Motor neuron (in vitro differentiated cells): ENCODE results near the gene BTBD9. TPM values are rescaled to one million over a fixed set of nuclear protein-coding genes. Genes with fewer than 3 reads are reported as not detected.

Experiments used
- ATAC-seq, 8 experiments: fragments of 200-7000 bp; cut with Tn5 transposase; replicated peaks in 6 of 8; 2 replicates each; pipeline ENCODE4 v1.8.0; 2021; ENCODE audit warnings: mild to moderate bottlenecking in 8 of 8, moderate library complexity in 8 of 8
- H3K27ac ChIP-seq, 2 donors: fragments of 250-450 bp; sonication (Bioruptor Pico); 2 replicates each; pipeline ENCODE4 v1.9.0; 2021; ENCODE audit warnings: antibody characterized with exemption in 2 of 2, mild to moderate bottlenecking in 2 of 2, moderate library complexity in 1 of 2
- H3K4me1 ChIP-seq, 2 donors: fragments of 250-450 bp; sonication (Bioruptor Pico); replicated peaks in 1 of 2; 2 replicates each; pipeline ENCODE4 v1.6.1; 2021; ENCODE audit warnings: antibody characterized with exemption in 2 of 2, mild to moderate bottlenecking in 2 of 2, moderate library complexity in 1 of 2
- H3K4me3 ChIP-seq, 5 donors: fragments of 250-450 bp; sonication (Bioruptor Pico); 2 replicates each; pipeline ENCODE4 v1.9.0; 2021; ENCODE audit warnings: antibody characterized with exemption in 5 of 5, mild to moderate bottlenecking in 5 of 5, moderate library complexity in 4 of 5
- WGBS, 10 experiments: fragments of 450-650 bp; shearing (Covaris generic); methylation state at CpG; one replicate each; pipeline ENCODE4 v1.0.0; 2022; 5-methylcytosine and 5-hydroxymethylcytosine counted together
- in situ Hi-C, 9 experiments: fragments of 400-800 bp; cut with MboI; loops; one replicate each; pipeline ENCODE4 v1.15.0; 2021; ENCODE audit warnings: low sequenced_read_pairs in 9 of 9, low pct_unique_long_range_greater_than_20kb in 2 of 9; ENCODE audit not compliant: unreplicated experiment in 9 of 9
- total RNA-seq, 8 experiments: library from RNA; unstranded; fragments of 300-600 nt; gene quantifications; 2 replicates each; pipeline versions ENCODE4 v1.2.3 to v1.2.4, GENCODE V29; 2022

Gene BTBD9
- total RNA-seq, 8 experiments from 2014 or later: 3.8 to 13.0 (median 9.0) TPM

DNA sequence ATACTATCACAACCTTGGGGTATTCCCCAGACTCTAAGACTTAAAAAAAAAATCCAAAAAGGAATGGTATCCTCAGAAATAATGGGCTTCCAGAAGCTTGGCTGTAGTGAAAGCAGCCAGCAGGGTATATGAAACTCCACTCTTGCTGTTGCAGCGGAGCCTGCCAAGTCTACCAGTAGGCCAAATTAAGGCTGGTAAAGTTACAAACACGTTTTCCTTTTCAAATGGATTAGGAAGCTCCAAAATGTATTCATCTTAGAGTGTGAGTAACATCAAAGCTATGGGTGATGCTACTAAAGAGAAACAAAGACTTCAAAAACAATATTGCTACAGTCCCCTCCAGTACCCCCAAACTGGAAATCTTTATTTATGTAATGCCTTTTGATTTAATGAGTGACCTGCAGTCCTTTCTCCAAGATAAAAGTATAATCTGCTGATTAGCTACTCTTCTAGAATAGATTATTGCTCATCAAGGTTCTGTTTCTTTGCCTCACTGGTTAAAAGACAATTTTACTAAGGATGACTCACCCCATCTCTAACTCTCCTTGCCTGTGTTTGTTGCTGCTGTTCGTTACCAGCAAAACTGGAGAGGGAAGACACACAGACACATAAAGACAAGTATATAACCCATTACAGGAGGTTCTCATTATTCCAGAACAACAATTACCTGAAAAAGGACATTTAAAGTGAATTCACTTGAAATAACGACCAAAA lies 84.9 kb downstream of the BTBD9 start:
- H3K4me1 ChIP-seq: no peaks in the 10 kb centered on the region
- in situ Hi-C loops: no loop called here
- no peak overlapping the region for H3K27ac ChIP-seq
- H3K4me3 ChIP-seq: no peak overlapping the region
- WGBS, 10 experiments: 45 to 100% (median 65%) methylated on average over 2 to 4 of the region's 4 CpGs
- peak in 5 of 8 experiments; percentile 22 to 63 (median 47) for ATAC-seq

- Histone ChIP-seq H3K27ac (no peak overlapping the region), H3K4me1 (peaks cover 0 to 3% of the 10 kb centered on the region in 2 donors), H3K4me3 (no peak overlapping the region)
- no peak for ATAC-seq
- in situ Hi-C loops: no loop called here
Measured at GRCh38 chr6:38554014-38554413, 85.7 kb downstream of the BTBD9 start.

- WGBS, 10 experiments: 78 to 100% (median 95%) methylated on average over 2 to 3 of the region's 3 CpGs; no CpG with 5 or more reads in 2 of the 10 experiments
- in situ Hi-C loops: no loop called here
- peaks cover 0 to 12% of the 10 kb centered on the region in 2 donors for H3K4me1 ChIP-seq
- no peak overlapping the region for H3K27ac ChIP-seq
- no peak for ATAC-seq
- H3K4me3 ChIP-seq: no peak overlapping the region
Measured at GRCh38 chr6:38552121-38552520, 87.6 kb downstream of the BTBD9 start.

- WGBS, 10 experiments: 72 to 100% (median 87%) methylated on average over 2 to 5 of the region's 5 CpGs
- H3K4me1 ChIP-seq: peaks cover 0 to 12% of the 10 kb centered on the region in 2 donors
- no peak for ATAC-seq
- H3K4me3 ChIP-seq: no peak overlapping the region
- no peak overlapping the region for H3K27ac ChIP-seq
- in situ Hi-C loops: no loop called here
Measured at GRCh38 chr6:38549795-38550194, 89.9 kb downstream of the BTBD9 start.

DNA sequence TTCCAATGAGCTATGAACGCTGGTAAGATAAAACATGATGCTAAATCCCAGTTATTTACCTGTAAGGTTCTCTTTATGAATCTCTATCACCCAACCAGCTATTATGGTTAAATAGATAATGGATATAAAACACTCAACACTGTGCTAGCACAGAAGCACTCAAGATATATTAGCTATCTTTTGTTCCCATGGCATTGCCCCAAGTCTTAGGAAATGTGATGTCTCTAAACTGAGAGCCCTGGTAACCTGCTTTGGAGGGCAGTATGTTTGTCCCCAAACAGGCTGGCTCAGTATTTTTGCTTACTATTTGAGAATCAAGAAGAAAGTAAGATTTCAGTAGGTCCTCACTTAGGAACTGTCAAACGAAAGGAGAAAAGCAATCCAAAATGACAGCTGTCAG lies 90.5 kb downstream of the BTBD9 start:
- Histone ChIP-seq H3K4me1 (peaks cover 0 to 12% of the 10 kb centered on the region in 2 donors), H3K27ac (no peak overlapping the region), H3K4me3 (no peak overlapping the region)
- 60 to 100% (median 88%) methylated on average over 1 to 2 of the region's 2 CpGs; no CpG with 5 or more reads in 2 of the 10 experiments for WGBS, 10 experiments
- in situ Hi-C loops: no loop called here
- peak in 1 of 8 experiments; percentile 76 for ATAC-seq

DNA sequence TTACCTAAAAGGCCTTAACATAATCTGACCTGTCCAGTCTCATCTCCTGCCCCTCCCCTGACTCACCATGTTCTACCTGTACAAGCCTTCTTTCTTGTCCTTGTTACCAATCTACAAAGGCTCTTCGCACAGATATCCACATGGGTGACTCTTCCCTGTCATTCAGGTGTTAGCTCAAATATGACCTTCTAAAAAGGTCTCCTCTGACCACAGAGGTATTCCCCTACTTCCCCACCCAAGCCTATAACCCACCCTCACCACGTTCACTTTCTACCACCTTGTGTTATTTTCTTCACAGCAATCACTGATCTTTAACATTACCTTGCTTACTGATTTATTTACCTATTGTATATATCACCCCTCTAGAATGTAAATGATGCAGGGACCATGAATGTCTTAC lies 96.7 kb downstream of the BTBD9 start:
- in situ Hi-C loops: no loop called here
- ATAC-seq: no peak
- no peak overlapping the region for H3K4me3 ChIP-seq
- 45 to 100% (median 92%) methylated on average over 1 to 2 of the region's 2 CpGs; no CpG with 5 or more reads in 3 of the 10 experiments for WGBS, 10 experiments
- no peaks in the 10 kb centered on the region for H3K4me1 ChIP-seq
- no peak overlapping the region for H3K27ac ChIP-seq

DNA sequence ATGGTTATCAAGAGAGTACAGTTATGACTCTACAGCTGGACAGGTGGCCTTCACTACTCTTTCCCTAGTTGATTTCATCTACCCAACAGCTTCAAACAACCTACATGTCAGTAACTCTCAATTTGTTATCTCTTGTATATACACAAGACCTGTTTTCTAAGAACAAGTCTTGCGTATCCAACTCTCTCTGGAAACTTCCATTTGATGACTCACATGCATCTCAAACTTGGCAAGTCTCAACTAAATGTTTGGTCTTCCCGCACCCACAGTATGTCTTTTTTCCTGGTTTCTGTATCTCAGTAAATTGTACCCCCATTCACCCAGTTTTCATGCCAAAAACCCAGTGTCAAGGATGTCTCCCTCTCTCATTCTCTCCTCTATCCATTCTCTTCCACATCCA lies 97.7 kb downstream of the BTBD9 start:
- 60 to 100% (median 91%) methylated on average over 1 to 2 of the region's 2 CpGs; no CpG with 5 or more reads in 1 of the 10 experiments for WGBS, 10 experiments
- in situ Hi-C loops: no loop called here
- no peak for ATAC-seq

GRCh38 chr6:38533064-38533463 lies 106.7 kb downstream of the BTBD9 start:
- no peaks in the 10 kb centered on the region for H3K4me1 ChIP-seq
- in situ Hi-C loops: no loop called here
- ATAC-seq: no peak
- no peak overlapping the region for H3K27ac ChIP-seq
- no peak overlapping the region for H3K4me3 ChIP-seq

More for the DNA sequence above, 97.7 kb downstream of the BTBD9 start:
- Histone ChIP-seq H3K4me3 (no peak overlapping the region), H3K4me1 (no peaks in the 10 kb centered on the region), H3K27ac (no peak overlapping the region)

DNA sequence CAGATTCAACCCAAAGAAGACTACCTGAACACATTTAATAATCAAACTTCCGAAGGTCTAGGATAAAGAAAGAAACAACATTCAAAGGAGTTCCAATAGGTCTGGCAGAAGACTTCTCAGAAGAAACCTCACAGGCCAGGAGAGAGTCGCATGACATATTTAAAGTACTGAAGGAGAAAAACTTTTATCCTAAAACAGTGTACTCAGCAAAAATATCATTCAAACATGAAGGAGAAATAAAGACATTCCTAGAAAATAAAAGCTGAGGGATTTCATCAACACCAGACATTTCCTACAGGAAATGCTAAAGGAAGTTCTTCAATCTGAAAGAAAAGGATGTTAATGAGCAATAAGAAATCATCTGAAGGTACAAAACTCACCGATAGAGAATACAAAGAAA lies 108.6 kb downstream of the BTBD9 start:
- H3K4me1 ChIP-seq: no peaks in the 10 kb centered on the region
- in situ Hi-C loops: no loop called here
- no peak overlapping the region for H3K4me3 ChIP-seq
- WGBS, 10 experiments: 82 to 100% (median 90%) methylated on average over 2 to 3 of the region's 3 CpGs
- no peak for ATAC-seq
- no peak overlapping the region for H3K27ac ChIP-seq

DNA sequence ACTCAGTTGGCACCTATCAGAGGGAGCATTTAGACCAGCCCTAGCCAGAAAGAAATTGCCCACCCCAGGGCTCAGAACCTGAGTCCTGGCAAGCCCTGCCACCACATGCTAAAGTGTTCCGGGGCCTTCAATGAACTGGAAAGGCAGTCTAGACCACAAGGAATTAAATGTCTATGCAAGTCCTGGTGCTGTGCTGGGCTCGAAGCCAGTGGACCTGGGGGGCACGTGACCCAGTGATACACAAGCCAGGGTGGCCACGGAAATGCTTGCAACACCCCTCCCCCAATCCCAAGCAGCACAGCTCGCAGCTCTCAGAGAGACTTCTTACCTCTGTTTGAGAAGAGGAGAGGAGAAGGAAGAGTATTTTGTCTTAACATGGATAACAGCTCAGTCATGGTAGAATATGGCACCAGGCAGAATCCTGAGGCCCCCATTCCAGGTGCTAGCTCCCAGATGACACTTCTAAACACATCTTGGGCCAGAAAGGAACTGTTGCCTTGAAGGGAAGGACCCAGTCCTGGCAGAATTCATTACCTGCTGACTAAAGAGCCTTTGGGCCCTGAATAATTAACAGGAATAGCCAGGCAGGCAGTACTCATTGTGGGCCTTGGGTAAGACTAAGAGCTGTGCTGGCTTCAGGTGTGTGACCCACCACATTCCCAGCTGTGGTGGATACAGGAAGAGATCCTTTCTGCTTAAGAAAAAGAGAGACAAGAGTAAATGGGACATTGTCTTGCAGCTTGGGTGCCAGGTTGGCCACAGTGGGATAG lies 111.3 kb downstream of the BTBD9 start:
- H3K4me3 ChIP-seq: no peak overlapping the region
- in situ Hi-C loops: no loop called here
- H3K4me1 ChIP-seq: peaks cover 4 to 6% of the 10 kb centered on the region in 2 donors
- no peak overlapping the region for H3K27ac ChIP-seq
- WGBS, 10 experiments: 17 to 90% (median 88%) methylated on average over 1 to 4 of the region's 5 CpGs; no CpG with 5 or more reads in 5 of the 10 experiments
- ATAC-seq: no peak

- 0 to 90% (median 80%) methylated on average over 1 of the region's 1 CpG; no CpG with 5 or more reads in 7 of the 10 experiments for WGBS, 10 experiments
- no peak overlapping the region for H3K27ac ChIP-seq
- in situ Hi-C loops: no loop called here
- H3K4me1 ChIP-seq: peaks cover 4 to 6% of the 10 kb centered on the region in 2 donors
- ATAC-seq: no peak
- no peak overlapping the region for H3K4me3 ChIP-seq
Measured at GRCh38 chr6:38527371-38527770, 112.4 kb downstream of the BTBD9 start.

DNA sequence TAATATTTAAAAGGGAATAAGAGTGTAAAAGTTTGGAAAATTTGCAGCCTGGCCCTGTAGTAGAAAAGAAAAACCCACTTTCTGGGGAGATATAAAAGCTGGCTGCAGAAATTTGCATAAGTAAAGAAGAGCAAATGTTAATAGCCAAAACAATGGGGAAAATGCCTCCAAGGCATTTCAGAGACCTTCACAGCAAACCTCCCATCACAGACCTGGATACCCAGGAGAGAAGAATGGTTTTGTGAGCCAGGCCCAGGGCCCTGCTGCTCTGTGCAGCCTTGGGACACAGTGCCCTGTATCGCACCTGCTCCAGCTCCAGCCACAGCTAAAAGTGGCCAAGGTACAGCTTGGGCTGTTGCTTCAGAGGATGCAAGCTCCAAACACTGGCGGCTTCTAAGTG lies 113.8 kb downstream of the BTBD9 start:
- WGBS, 10 experiments: 95 to 100% (median 100%) methylated on average over 1 to 2 of the region's 2 CpGs; no CpG with 5 or more reads in 7 of the 10 experiments
- Histone ChIP-seq H3K4me3 (no peak overlapping the region), H3K27ac (no peak overlapping the region), H3K4me1 (peaks cover 4 to 6% of the 10 kb centered on the region in 2 donors)
- in situ Hi-C loops: no loop called here
- no peak for ATAC-seq

- no peak overlapping the region for H3K27ac ChIP-seq
- 60 to 100% (median 89%) methylated on average over 1 to 3 of the region's 3 CpGs; no CpG with 5 or more reads in 1 of the 10 experiments for WGBS, 10 experiments
- peaks cover 4 to 6% of the 10 kb centered on the region in 2 donors for H3K4me1 ChIP-seq
- no peak overlapping the region for H3K4me3 ChIP-seq
- ATAC-seq: peak in 4 of 8 experiments; percentile 41 to 44 (median 43)
- in situ Hi-C loops: no loop called here
Measured at GRCh38 chr6:38524436-38525145, 115.1 kb downstream of the BTBD9 start.
